Epithelial cell of proximal tubule (primary cell): ENCODE data around the gene CARMIL1. TPM values are rescaled to one million over a fixed set of nuclear protein-coding genes. Genes with fewer than 3 reads are reported as not detected.

Experiments
- DNase-seq: peaks from one replicate; pipeline ENCODE4 v3.0.0-alpha.2; 2011; ENCODE audit warnings: low read depth
- H3K4me3 ChIP-seq: 2 replicates; pipeline ENCODE4 v1.5.1; 2011; ENCODE audit warnings: low read depth, mild to moderate bottlenecking, low read length
- total RNA-seq: library from RNA; depleted of rRNA; stranded (reverse); fragments of >200 nt; gene quantifications from 2 replicates; pipeline ENCODE4 v1.2.3, GENCODE V29; 2015
- TF ChIP-seq, protein P1 (sequence below): conservative IDR thresholded peaks from 2 replicates; pipeline ENCODE4 v1.5.1; 2012; ENCODE audit warnings: low read depth, mild to moderate bottlenecking, low read length

The CARMIL1 gene
- total RNA-seq, 1 donor from 2014 or later, result 27.7 TPM

DNA sequence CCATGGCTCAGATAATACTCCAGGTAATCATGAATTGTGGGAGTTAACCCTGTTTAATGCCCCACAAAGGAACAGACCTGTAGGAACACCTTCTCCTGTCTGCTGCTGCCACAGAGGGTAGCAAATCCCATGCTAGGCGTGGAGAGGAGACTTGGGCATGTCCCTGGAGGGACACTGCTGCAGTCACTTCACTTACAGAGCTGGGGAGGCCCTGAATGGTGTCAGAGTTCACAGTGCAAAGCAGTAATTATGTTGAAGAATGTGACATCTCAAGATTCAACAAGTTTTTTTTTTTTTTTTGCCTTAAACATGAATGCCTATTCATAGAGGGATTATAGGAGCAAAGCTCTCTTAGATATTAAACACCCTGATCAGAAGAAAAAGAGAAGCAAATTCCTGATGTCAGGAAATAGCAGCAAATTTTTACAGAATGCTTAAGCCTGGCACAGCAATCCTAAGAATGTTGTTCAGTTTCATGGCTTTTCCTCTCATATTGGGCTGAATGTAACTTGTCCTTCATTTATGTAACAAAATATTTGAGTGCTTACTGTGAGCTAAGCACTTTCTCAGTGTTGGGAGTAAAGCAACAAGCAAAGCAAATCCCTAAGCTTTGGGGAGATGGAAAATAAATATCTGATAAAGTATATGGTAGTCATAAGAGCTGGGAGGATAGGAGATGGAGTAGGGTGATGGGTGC lies 45.0 kb downstream of the CARMIL1 start:
- TF ChIP-seq, protein P1, sequence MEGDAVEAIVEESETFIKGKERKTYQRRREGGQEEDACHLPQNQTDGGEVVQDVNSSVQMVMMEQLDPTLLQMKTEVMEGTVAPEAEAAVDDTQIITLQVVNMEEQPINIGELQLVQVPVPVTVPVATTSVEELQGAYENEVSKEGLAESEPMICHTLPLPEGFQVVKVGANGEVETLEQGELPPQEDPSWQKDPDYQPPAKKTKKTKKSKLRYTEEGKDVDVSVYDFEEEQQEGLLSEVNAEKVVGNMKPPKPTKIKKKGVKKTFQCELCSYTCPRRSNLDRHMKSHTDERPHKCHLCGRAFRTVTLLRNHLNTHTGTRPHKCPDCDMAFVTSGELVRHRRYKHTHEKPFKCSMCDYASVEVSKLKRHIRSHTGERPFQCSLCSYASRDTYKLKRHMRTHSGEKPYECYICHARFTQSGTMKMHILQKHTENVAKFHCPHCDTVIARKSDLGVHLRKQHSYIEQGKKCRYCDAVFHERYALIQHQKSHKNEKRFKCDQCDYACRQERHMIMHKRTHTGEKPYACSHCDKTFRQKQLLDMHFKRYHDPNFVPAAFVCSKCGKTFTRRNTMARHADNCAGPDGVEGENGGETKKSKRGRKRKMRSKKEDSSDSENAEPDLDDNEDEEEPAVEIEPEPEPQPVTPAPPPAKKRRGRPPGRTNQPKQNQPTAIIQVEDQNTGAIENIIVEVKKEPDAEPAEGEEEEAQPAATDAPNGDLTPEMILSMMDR, result no peak
- no peak overlapping the region for H3K4me3 ChIP-seq
- no peak for DNase-seq

DNA sequence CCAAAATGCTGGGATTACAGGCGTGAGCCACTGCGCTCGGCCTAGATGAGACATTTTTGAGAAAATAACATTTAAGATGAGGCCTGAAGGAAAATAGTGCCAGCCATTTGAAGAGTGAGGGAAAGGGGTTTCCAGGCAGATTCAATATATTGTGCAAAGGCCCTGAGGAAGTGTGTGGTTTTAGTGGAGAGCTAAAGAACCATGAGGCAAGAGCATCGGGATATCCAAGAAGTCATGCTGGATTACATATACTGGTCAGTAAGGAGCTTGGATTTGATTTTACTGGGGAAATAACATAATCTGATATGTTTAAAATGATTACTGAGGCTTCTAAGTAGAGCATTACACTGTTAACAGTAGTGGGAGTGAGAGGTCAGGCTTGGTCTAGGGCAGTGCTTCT lies 47.0 kb downstream of the CARMIL1 start:
- H3K4me3 ChIP-seq, result no peak overlapping the region
- TF ChIP-seq, protein P1, result no peak
- DNase-seq, result no peak

DNA sequence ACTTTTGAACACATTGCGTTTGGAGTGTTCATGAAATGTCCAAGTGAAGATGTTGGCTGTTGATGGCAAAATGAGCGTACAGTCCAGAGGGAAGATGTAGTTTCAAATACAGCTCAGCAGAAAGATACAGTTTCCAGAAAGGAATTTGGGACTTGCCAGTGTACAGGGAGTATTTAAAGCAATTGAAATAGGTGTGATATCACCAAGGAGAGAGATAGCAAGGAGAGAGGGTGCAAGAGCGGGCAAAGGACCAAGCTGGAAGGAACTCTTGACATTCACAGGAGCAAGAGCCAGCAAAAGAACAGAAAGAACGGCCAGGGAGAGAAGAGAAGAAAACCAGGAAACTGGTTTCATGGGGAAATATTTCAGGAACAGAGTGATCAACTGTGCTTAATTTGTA lies 47.8 kb downstream of the CARMIL1 start:
- no peak overlapping the region for H3K4me3 ChIP-seq
- no peak for DNase-seq
- TF ChIP-seq, protein P1, result no peak

DNA sequence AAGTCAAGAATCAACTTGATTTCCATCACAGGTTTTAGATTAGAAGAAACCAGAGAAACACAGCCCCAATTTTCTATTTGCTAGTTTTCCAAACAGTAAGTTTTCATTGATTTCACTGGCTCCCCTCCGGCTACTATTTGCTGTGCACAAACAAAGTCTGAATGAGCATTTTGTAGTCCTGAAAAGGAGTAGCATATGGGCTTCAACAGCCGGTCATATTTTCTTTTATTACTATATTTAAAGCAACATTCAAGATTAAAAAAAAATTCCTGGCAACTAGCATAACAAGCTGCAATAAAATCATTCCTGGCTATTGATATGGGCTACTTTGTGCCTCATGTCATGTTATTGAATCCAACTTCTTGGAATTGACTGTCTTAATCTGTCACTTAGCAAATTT lies 48.3 kb downstream of the CARMIL1 start:
- TF ChIP-seq, protein P1, result no peak
- no peak overlapping the region for H3K4me3 ChIP-seq
- DNase-seq, result no peak

DNA sequence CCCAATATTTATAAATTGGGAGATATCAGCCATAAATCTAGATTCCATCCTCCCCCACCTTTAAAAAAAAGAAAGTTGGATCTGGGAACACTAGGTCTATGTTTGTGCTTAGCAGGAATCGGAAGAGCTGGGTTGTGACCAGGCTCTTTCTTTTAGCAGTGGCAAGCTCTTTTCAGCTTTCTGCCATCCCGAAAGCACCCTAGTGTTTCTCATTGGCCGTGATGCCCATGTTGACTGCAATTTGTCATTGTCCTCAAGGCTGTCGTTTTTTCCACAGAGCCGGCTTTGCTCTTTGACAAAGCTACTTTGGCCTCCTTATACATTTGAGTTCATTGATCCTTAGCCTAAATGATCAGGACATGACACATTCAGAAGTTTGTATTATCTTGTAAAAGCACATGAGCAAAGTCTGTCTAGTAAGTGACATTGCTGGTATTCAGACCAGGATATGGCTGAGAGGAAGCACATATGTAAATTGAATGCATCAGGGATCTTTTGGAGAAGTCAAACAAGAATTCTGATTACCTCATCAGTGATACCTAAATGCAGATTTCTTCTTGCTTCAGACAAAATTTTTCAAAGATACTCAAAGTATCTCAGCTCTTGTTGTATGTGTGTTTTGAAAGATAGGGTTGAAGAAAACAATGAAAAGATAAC lies 50.1 kb downstream of the CARMIL1 start:
- H3K4me3 ChIP-seq, result no peak overlapping the region
- TF ChIP-seq, protein P1, result no peak
- no peak for DNase-seq

DNA sequence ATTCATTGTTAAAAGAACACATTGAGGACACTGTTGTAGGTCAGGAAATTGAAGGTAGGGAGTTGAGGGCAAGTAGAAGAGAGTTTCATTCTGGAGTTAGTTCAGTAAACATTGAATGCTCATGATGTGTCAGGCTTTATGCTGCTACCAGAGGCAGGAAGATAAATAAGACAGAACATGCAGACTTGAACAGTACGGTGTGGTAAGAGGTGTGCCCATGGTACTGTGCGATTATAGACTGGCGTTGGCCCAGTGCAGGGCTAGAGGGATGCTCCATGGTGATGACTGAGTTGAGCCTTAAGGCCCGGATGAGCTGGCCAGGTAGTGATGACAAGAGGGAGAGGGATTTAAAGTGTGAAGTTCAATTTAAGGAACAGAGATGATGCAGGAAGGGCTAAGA lies 50.8 kb downstream of the CARMIL1 start:
- H3K4me3 ChIP-seq, result no peak overlapping the region
- TF ChIP-seq, protein P1, result no peak
- DNase-seq, result no peak
